Measurements from ENCODE around the gene IPPK.
A peak's percentile ranks its signal among the peaks of the same experiment; 100 is the strongest.

The IPPK gene

GRCh38 chr9:92685022-92685421 is 15.1 kb upstream of the IPPK start:
- no peak for DNase-seq

- DNase-seq: no peak
Measured at GRCh38 chr9:92682269-92682668, 12.3 kb upstream of the IPPK start.

DNA sequence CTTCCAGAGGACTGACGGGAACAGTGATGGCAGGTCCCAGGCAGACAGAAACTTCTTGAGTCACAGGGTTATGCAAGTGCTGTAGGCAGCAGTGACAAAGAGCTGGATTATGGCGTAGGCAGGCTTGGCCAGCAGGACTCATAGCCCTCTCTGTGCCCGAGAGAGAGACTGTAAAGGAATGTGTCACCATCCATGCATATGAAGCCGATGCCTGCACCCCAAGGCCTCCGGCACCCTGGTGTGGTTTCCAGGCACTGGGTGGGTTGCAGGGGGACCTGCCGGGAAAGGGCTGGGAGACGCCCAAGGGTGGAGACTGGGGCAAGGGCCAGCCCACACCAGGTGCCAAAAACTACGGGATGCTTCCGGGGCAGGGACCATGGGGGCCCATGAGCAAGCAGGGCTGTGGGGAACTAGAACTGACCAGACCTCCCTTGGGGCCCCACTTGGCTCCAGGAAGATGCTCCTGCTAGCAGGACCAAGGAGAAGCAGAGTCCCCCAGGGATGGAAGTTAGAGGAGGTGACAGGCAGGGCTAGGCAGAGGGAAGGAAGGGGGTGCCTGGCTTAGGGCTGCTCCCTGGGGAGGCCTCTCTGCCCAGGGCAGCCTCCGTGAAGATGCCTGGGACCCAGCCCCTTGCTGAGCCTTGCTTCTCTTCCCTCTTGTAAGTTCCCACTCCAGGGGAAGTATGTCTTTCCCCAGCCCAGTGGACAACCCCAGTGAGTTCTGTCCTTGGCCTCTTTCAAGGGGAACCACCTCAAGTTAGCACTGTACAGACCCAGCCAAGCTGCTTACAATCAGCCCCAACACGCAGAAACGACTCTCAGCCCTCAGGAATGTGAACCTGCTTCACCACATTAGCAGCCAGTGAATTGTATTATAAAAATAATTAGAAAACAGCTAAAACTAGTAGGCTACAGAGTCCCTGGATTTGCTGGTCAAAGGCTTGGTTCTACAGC is 10.5 kb upstream of the IPPK start:
- no peak for DNase-seq

GRCh38 chr9:92679413-92680165 is 9.7 kb upstream of the IPPK start:
- no peak for DNase-seq

- DNase-seq: no peak
Measured at GRCh38 chr9:92671323-92671722, 1.4 kb upstream of the IPPK start.

DNA sequence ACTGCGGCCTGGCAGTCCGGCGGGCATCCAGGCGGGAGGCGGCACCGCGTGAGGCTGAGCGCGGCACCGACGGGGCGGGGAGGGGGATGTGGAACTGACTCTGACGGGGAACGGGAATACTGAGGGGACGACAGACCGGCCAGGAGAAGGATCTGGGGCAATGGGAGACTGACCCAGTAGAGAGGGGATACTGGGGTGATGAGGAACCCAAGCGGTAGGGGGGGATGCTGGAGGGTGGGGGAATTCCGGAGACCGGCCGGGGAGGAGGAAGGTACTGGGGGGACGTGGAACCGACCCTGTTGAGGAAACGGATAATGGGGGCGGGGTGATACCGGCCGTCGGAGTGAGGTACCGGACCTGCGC is 423 bp downstream of the IPPK start:
- DNase-seq: no peak

DNA sequence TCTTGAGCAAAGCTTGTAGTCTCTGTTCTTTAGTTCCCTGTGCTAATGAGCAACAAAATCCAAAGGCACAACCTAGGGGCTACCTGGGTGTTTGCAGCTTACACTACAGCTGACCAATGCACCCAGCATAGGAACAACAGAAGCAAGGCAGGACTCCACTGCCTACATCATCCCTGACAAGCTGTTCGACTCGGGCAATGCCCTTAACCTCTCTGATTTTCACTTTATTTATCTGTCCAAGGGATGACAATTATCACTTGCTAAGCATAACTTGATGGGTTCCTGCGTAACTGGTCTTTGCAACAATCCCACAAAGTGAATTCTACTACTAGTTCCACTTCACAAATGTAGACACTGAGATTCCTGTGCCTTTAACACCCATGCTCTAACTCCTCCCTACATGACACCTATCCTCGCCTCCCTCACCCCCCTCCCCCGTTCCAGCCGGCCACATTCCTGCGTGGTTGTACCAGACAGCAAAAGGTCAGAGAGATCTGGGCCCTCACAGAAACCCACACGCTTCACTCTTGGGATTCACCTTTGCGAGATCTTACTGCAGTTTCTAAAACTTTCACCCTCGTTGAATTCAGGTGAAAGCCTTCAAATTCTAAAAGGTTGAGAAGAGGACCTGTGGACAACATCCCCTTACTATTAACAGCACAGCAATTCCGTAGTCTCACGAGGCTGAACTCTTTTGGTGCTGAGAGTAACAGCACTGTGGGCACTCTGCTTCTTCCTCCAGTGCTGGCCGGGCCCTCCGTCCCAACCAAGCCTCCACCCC is 995 bp downstream of the IPPK start:
- no peak for DNase-seq

- no peak for DNase-seq
Measured at GRCh38 chr9:92666912-92667532, 2.9 kb downstream of the IPPK start.

- DNase-seq: no peak
Measured at GRCh38 chr9:92666236-92666635, 3.7 kb downstream of the IPPK start.

DNA sequence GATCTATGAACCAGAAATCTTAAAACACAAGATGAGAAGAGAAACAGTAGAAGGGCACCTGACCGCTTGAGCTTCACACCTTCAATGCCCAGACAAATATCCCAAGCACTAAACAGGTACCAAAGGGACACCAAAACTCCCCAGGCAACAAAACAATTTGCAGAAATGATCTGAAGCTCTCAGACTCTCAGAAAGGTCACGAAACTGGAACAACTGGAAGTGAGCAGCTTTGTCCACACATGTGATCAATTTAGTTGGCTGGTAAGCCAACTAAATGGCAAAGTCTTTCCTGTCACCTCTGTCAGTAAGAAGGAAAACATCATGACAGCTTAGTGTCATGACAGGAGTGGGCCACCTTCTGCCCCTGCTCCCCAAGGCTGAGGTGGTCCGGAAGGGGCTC is 4.1 kb downstream of the IPPK start:
- no peak for DNase-seq

DNA sequence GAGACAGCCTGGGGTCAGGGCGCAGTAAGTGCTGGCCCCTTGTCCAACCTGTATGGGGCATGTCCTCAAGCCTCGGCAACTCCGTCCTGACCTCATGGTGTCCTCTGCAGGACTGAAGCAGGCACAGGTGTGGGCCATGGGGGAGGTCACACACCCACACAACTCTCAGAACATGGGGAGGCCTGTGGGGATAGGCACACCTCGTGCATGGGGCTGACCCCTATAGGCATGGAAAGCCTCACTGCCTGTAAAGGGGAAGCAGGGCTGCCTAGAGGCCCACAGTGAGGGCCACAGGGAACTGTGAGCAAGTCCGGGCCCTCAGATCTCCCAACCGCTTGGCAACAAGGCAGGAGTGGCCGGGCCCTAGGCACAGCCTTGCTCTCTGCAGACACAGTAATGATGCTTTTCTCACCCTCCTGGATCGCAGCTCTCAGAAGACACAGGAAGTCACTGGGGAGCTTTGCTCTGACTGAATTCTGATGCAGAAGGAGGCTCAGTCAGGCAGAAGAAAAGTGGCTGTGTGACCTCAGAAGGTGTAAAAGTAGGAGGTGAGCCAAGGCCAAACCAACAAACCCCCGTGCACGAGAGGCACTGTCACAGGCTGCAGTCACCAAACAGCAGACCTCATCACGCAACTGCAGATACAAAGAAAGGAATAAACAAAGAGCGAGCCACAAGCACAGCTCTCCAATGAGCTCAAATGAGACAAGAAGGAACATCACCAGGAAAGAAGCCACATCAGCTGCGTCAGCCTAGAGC is 5.4 kb downstream of the IPPK start:
- no peak for DNase-seq

GRCh38 chr9:92663951-92664350 is 6.0 kb downstream of the IPPK start:
- no peak for DNase-seq

DNA sequence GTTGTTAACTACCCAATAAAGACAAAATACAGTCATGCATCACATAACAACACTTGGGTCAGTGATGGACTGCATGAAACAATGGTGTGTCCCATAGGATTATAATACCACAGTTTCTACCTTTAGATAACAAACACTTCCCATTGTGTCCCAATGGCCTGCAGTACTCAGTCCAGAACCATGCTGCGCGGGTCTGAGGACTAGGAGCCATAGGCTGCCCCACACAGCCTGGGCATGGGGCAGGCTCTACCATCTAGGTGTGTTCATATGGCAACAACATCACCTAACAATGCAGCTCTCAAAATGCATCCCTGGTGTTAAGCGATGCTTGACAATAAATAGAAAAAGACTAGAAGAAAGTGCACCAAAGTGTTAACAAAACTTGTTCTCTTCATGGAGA is 6.8 kb downstream of the IPPK start:
- DNase-seq: no peak

DNA sequence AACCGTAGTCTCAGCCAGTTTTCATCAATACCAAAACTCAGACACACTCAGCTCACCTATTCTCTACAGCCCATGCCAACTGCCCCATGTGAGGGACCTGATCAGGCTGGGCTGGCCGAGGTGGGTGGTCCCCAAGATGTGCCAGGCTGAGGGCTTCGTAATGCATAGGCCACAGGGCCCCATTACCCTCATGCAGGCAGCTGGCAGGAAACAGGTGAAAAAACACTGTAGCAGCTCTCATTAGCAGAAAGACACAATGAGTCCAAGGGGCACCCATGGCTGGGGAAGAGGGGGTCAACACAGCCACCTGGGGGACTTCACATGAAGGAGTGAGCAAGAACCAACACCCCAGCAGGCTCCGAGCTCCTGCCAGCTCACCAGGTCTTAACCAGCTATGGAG is 8.2 kb downstream of the IPPK start:
- DNase-seq: peak; percentile 70

DNA sequence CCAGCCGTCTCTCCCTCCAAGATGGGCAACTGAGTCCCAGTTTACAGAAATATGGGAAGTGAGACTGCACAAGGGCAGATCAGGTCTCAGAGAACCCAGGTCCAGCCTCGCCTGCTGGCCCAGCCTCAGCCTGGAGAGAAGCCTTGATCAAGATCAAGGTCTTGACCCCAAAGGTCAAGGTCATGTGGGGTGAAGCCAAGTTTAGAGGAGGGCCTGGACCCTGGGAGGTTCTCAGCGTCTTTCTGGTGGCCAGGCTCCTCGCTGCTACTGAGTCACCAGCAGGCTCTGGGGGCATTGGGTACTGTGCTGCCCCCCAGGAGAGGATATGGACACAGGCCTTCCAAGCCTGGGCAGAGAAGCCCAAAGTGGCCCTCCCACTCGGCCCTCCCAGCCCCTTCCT is 8.8 kb downstream of the IPPK start:
- no peak for DNase-seq

- no peak for DNase-seq
Measured at GRCh38 chr9:92660266-92660665, 9.7 kb downstream of the IPPK start.

GRCh38 chr9:92659601-92660000 is 10.3 kb downstream of the IPPK start:
- no peak for DNase-seq

GRCh38 chr9:92658611-92659010 is 11.3 kb downstream of the IPPK start:
- no peak for DNase-seq

DNA sequence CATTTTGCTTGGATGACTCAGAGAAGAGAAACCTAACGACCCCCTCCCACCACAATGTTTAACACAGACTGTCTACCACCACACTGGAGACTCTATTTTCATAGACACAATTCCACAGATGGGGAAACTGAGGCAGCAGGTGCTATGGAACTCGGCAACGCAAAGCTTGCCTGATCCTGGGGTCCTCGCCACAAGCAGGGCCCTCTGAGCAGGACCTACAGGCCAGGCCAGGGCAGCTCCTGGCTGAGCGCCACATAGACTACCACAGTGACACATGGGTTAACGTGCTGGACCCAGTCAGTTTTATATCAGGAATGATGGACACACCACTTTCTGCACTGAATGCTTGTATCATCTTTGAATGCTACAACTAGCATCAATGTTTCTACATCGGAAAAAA is 11.8 kb downstream of the IPPK start:
- DNase-seq: no peak

- no peak for DNase-seq
Measured at GRCh38 chr9:92657296-92658094, 12.4 kb downstream of the IPPK start.

- no peak for DNase-seq
Measured at GRCh38 chr9:92656537-92656925, 13.4 kb downstream of the IPPK start.
